HG03432 (cell line): ENCODE measurements around the gene TEX35.
"Not testable (repeated sequence)": the region's sequence is repeated elsewhere in the genome, so short reads cannot be mapped to it uniquely, and the experiment has no call there.

ENCODE experiments used
- ATAC-seq: cut with Tn5 transposase; IDR thresholded peaks from one replicate; pipeline ENCODE4 v1.9.1; 2021; ENCODE audit warnings: mild to moderate bottlenecking, moderate library complexity; ENCODE audit not compliant: unreplicated experiment

TEX35 gene

GRCh38 chr1:178539291-178539690 is 26.4 kb downstream of the TEX35 start:
- ATAC-seq = no peak

GRCh38 chr1:178540204-178540603 is 27.3 kb downstream of the TEX35 start:
- ATAC-seq = no peak

GRCh38 chr1:178540646-178541045 is 27.7 kb downstream of the TEX35 start:
- ATAC-seq = no peak

GRCh38 chr1:178541379-178541778 is 28.5 kb downstream of the TEX35 start:
- no peak for ATAC-seq

- peak; percentile 65 for ATAC-seq
Measured at GRCh38 chr1:178541829-178542553, 29.1 kb downstream of the TEX35 start.

- ATAC-seq = peak; percentile 86
Measured at GRCh38 chr1:178542554-178543289, 29.8 kb downstream of the TEX35 start.

GRCh38 chr1:178543290-178543607 is 30.3 kb downstream of the TEX35 start:
- peak; percentile 34 for ATAC-seq

GRCh38 chr1:178544531-178544930 is 31.6 kb downstream of the TEX35 start:
- no peak for ATAC-seq

- no peak for ATAC-seq
Measured at GRCh38 chr1:178548108-178548507, 35.2 kb downstream of the TEX35 start.

- ATAC-seq = no peak
Measured at GRCh38 chr1:178551307-178551706, 38.4 kb downstream of the TEX35 start.

GRCh38 chr1:178551940-178552339 is 39.0 kb downstream of the TEX35 start:
- no peak for ATAC-seq

GRCh38 chr1:178552856-178553255 is 39.9 kb downstream of the TEX35 start:
- ATAC-seq = no peak

- ATAC-seq = not testable (repeated sequence)
Measured at GRCh38 chr1:178554351-178554750, 41.4 kb downstream of the TEX35 start.

- ATAC-seq = not testable (repeated sequence)
Measured at GRCh38 chr1:178555613-178556012, 42.7 kb downstream of the TEX35 start.

- not testable (repeated sequence) for ATAC-seq
Measured at GRCh38 chr1:178558816-178559215, 45.9 kb downstream of the TEX35 start.

GRCh38 chr1:178560871-178561376 is 48.0 kb downstream of the TEX35 start:
- ATAC-seq = no peak

- ATAC-seq = no peak
Measured at GRCh38 chr1:178563099-178563820, 50.4 kb downstream of the TEX35 start.

GRCh38 chr1:178564086-178564782 is 51.3 kb downstream of the TEX35 start:
- no peak for ATAC-seq

- no peak for ATAC-seq
Measured at GRCh38 chr1:178564783-178565180, 51.9 kb downstream of the TEX35 start.

- no peak for ATAC-seq
Measured at GRCh38 chr1:178565586-178565985, 52.7 kb downstream of the TEX35 start.

- peak; percentile 95 for ATAC-seq
Measured at GRCh38 chr1:178566187-178566586, 53.3 kb downstream of the TEX35 start.
